Thymus (tissue), 11 donors: ENCODE data around the gene MGAT5B. TPM values are rescaled to one million over a fixed set of nuclear protein-coding genes. Genes with fewer than 3 reads are reported as not detected.
"Not testable (repeated sequence)": the region's sequence is repeated elsewhere in the genome, so short reads cannot be mapped to it uniquely, and the experiment has no call there.

Source experiments
- DNase-seq, 9 donors: peaks; one replicate each; pipeline ENCODE4 v3.0.0-alpha.2; 2013; ENCODE audit warnings: low spot score in 9 of 9, low read depth in 6 of 9, missing footprints in 1 of 9
- H3K27ac ChIP-seq, 2 donors: one replicate each; pipeline ENCODE4 v1.5.1; 2013; ENCODE audit warnings: control low read depth in 1 of 2, low read depth in 1 of 2, low read length in 1 of 2, mild to moderate bottlenecking in 1 of 2, moderate library complexity in 1 of 2
- H3K27me3 ChIP-seq, 2 donors: one replicate each; pipeline ENCODE4 v1.5.1; 2013; ENCODE audit warnings: low read length in 1 of 2; ENCODE audit not compliant: control insufficient read depth in 2 of 2, insufficient read depth in 1 of 2
- H3K36me3 ChIP-seq, 2 donors: one replicate each; pipeline ENCODE4 v1.5.1; 2013; ENCODE audit warnings: low read length in 1 of 2, mild to moderate bottlenecking in 1 of 2, moderate library complexity in 1 of 2; ENCODE audit not compliant: control insufficient read depth in 2 of 2, insufficient read depth in 2 of 2
- H3K4me1 ChIP-seq, 2 donors: one replicate each; pipeline ENCODE4 v1.5.1; 2013; ENCODE audit warnings: low read length in 2 of 2; ENCODE audit not compliant: control insufficient read depth in 2 of 2, insufficient read depth in 2 of 2
- H3K4me3 ChIP-seq, 2 donors: one replicate each; pipeline ENCODE4 v1.5.1; 2013; ENCODE audit warnings: low read length in 2 of 2, control low read depth in 1 of 2, mild to moderate bottlenecking in 1 of 2
- H3K9me3 ChIP-seq, 2 donors: one replicate each; pipeline ENCODE4 v1.5.1; 2013; ENCODE audit warnings: low read length in 1 of 2, mild to moderate bottlenecking in 1 of 2; ENCODE audit not compliant: control insufficient read depth in 2 of 2, insufficient read depth in 1 of 2
- WGBS: extraction: QIAGEN DNeasy Blood & Tissue Kit; methylation state at CpG from one replicate; pipeline ENCODE4 v1.1.7; 2013; 5-methylcytosine and 5-hydroxymethylcytosine counted together
- polyA plus RNA-seq: library from polyadenylated mRNA; stranded (reverse); fragments of 200-250 nt; gene quantifications from one replicate; pipeline ENCODE4 v1.2.3, GENCODE V29; 2013
- total RNA-seq: library from RNA; stranded (reverse); fragments of 120-200 nt; gene quantifications from one replicate; pipeline ENCODE4 v1.2.4, GENCODE V29; 2013
- donor health status: healthy.

MGAT5B gene
- total and polyA plus RNA-seq, 2 donors, result 0.09 to 1.0 TPM

DNA sequence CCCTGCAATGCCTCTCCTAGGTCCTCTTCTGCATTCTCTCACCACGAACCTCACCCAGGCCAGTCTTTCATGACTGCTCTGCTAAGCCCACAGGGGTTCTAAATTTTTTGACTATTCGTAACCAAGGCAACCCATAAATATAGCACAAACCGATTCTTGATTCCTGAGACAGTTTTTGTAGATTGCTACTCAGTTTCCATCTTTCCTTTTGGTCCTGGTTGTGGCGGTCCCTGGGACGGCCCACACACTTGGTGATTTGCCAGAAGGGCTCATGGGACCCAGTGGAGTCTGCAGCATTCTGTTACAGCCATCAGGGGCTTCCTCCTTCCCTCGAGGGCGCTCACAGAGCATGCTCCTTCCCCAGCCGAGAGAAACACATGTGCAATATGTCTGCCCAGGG, 23.4 kb upstream of the MGAT5B start:
- no peaks in the 10 kb centered on the region for H3K9me3 ChIP-seq
- H3K4me1 ChIP-seq, result no peaks in the 10 kb centered on the region
- no peak overlapping the region for H3K4me3 ChIP-seq
- H3K27ac ChIP-seq, result no peak overlapping the region
- H3K36me3 ChIP-seq, result no peaks in the 10 kb centered on the region
- 86% methylated on average over 8 of the region's 8 CpGs for WGBS
- no peak for DNase-seq
- H3K27me3 ChIP-seq, result peaks cover 15 to 48% of the 10 kb centered on the region in 2 donors

DNA sequence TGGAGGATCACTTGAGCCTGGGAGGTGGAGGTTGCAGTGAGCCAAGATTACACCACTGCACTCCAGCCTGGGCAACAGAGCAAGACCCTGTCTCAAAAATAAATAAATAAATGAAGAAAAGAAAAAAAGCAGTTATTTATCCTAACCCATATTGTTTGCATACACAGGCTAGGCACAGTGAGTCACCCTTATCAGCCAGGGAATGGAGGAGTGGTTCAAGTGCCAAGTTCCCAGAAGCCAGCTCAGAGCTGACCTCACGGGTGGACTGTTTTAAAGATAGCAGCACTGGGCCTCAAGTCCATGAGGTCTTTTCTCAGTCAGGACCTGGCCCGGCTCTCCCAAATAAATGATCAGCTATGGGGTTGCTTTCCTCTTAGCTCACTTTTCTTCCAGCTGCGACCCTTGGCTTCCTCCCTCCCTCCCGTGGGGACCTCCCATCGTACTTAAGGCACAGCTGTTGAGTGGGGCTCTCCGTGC, 22.6 kb upstream of the MGAT5B start:
- H3K27me3 ChIP-seq, result peaks cover 10 to 44% of the 10 kb centered on the region in 2 donors
- no peak overlapping the region for H3K27ac ChIP-seq
- H3K4me1 ChIP-seq, result no peaks in the 10 kb centered on the region
- H3K36me3 ChIP-seq, result no peaks in the 10 kb centered on the region
- no peak overlapping the region for H3K4me3 ChIP-seq
- 79% methylated on average over 6 of the region's 6 CpGs for WGBS
- H3K9me3 ChIP-seq, result no peaks in the 10 kb centered on the region
- no peak for DNase-seq

DNA sequence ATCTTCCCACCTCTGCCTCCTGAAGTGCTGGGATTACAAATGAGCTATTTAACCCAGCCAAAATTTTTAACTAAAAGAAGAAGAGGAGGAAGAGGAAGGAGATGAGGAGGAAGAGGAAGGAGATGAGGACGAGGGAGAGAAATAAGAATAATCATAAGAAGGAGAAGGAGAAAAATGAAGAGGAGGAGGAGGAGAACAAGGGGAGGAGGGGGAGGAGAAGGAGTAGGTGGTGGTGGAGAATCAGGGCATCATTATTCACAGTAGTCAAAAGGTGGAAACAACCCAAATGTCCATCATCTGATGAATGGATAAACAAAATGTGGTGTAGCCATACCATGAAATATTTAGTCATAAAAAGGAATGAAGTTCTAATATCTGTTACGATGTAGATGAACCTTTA, 21.2 kb upstream of the MGAT5B start:
- no peaks in the 10 kb centered on the region for H3K36me3 ChIP-seq
- H3K27ac ChIP-seq, result no peak overlapping the region
- WGBS, result 94% methylated on average over 2 of the region's 2 CpGs
- no peak for DNase-seq
- peaks cover 2 to 30% of the 10 kb centered on the region in 2 donors for H3K27me3 ChIP-seq
- H3K4me3 ChIP-seq, result no peak overlapping the region
- H3K4me1 ChIP-seq, result no peaks in the 10 kb centered on the region
- no peaks in the 10 kb centered on the region for H3K9me3 ChIP-seq

DNA sequence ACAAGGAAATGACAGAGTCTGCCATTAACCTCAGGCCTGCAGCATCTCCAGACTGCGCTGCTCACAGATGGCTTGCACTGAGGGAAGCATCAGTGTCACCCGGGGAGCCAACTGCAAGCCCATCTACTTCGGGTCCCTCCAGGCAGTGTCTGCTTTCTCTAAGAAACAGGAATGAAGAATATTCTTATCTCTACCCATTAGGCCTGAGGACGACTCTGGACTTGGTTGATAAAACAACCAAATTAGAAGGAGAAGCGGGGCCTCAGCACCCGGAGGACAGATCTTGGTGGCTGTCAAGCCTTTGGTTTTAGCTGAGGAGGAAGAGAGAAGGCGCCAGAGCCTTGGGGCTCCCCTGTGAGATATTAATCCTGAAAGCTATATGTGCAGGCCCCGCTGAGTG, 19.5 kb upstream of the MGAT5B start:
- H3K27me3 ChIP-seq, result peaks cover 0 to 13% of the 10 kb centered on the region in 2 donors
- 94% methylated on average over 8 of the region's 8 CpGs for WGBS

DNA sequence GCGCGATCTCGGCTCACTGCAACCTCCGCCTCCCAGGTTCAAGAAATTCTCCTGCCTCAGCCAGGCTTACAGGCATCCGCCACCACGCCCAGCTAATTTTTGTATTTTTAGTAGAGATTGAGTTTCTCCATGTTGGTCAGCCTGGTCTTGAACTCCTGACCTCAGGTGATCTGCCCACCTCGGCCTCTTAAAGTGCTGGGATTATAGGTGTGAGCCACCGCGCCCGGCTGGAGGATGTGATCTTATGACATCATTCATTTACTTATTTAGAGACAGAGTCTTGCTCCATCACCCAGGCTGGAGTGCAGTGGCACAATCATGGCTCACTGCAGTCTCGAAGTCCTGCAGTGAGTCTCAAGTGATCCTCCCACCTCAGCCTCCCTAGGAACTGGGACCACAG, 19.0 kb upstream of the MGAT5B start:
- H3K27ac ChIP-seq, H3K4me3 ChIP-seq, DNase-seq, H3K27me3 ChIP-seq, H3K36me3 ChIP-seq, H3K9me3 ChIP-seq, H3K4me1 ChIP-seq: not testable (repeated sequence)
- 96% methylated on average over 11 of the region's 11 CpGs for WGBS

More for the DNA sequence above, 19.5 kb upstream of the MGAT5B start:
- Histone ChIP-seq H3K9me3 (no peaks in the 10 kb centered on the region), H3K4me1 (no peaks in the 10 kb centered on the region), H3K27ac (no peak overlapping the region), H3K36me3 (no peaks in the 10 kb centered on the region), H3K4me3 (no peak overlapping the region)
- DNase-seq, result no peak

- peaks cover 0 to 3% of the 10 kb centered on the region in 2 donors for H3K27me3 ChIP-seq
Measured at GRCh38 chr17:76852843-76853242, 15.4 kb upstream of the MGAT5B start.

GRCh38 chr17:76855105-76855504, 13.1 kb upstream of the MGAT5B start:
- DNase-seq, result no peak
- WGBS, result 98% methylated on average over 3 of the region's 3 CpGs
- Histone ChIP-seq H3K4me1 (no peaks in the 10 kb centered on the region), H3K36me3 (no peaks in the 10 kb centered on the region), H3K4me3 (no peak overlapping the region), H3K27me3 (peaks cover 0 to 3% of the 10 kb centered on the region in 2 donors), H3K9me3 (peaks cover 0 to 1% of the 10 kb centered on the region in 2 donors), H3K27ac (no peak overlapping the region)

More at GRCh38 chr17:76852843-76853242, 15.4 kb upstream of the MGAT5B start:
- H3K4me3 ChIP-seq, result no peak overlapping the region
- no peaks in the 10 kb centered on the region for H3K36me3 ChIP-seq
- H3K27ac ChIP-seq, result no peak overlapping the region
- WGBS, result 92% methylated on average over 8 of the region's 8 CpGs
- no peak for DNase-seq
- H3K9me3 ChIP-seq, result peaks cover 0 to 1% of the 10 kb centered on the region in 2 donors
- no peaks in the 10 kb centered on the region for H3K4me1 ChIP-seq

DNA sequence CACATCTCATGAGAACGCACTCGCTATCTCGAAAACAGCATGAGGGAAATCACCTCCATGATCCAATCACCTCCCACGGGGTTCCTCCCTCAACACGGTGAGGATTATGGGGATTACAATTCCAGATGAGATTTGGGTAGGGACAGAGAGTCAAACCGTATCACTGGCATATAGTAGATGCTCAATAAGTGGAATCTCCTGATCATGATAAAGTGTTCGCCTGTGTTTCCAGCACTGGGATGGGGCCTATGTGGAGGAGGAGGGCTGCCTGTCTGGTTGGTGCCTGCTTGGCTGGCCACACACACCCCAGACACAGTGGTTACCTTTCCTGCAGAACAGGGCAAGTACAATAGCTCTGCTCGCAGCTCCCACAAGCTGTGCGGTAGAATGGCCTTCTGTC, 6.1 kb upstream of the MGAT5B start:
- no peaks in the 10 kb centered on the region for H3K4me1 ChIP-seq
- no peak for DNase-seq
- peaks cover 3 to 11% of the 10 kb centered on the region in 2 donors for H3K27me3 ChIP-seq
- H3K36me3 ChIP-seq, result no peaks in the 10 kb centered on the region
- no peaks in the 10 kb centered on the region for H3K9me3 ChIP-seq
- no peak overlapping the region for H3K4me3 ChIP-seq
- 98% methylated on average over 9 of the region's 9 CpGs for WGBS
- no peak overlapping the region for H3K27ac ChIP-seq

DNA sequence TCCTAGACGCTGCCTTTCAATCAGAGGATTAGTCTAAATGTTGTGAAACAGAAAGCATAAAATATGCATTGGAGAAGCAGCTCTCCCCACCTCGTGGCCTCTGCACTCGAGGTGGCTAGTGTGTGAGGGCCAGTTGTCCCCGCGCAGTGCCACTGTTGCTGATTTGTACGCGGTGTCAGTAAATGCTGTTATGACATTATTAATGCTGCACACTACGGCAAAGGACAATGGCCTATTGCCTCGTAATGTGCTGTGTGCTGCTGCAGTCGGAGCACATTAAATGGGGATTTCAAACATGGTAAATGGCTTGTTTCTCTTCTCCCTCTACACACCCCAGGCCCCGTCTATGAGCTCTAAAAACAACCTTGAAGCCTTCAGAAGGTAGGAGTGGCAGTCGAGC, 5.7 kb upstream of the MGAT5B start:
- Histone ChIP-seq H3K27ac (no peak overlapping the region), H3K4me1 (peaks cover 0 to 3% of the 10 kb centered on the region in 2 donors), H3K36me3 (no peaks in the 10 kb centered on the region), H3K27me3 (peaks cover 3 to 15% of the 10 kb centered on the region in 2 donors), H3K9me3 (no peaks in the 10 kb centered on the region), H3K4me3 (no peak overlapping the region)
- WGBS, result 95% methylated on average over 12 of the region's 12 CpGs
- no peak for DNase-seq

GRCh38 chr17:76864024-76864423, 4.2 kb upstream of the MGAT5B start:
- WGBS, result 83% methylated on average over 7 of the region's 7 CpGs
- Histone ChIP-seq H3K27ac (no peak overlapping the region), H3K27me3 (peaks cover 10 to 26% of the 10 kb centered on the region in 2 donors), H3K4me1 (peaks cover 0 to 11% of the 10 kb centered on the region in 2 donors), H3K9me3 (no peaks in the 10 kb centered on the region), H3K36me3 (no peaks in the 10 kb centered on the region), H3K4me3 (no peak overlapping the region)
- DNase-seq, result no peak
